ENCODE measurements around the gene ITGA1. TPM values are rescaled to one million over a fixed set of nuclear protein-coding genes. Genes with fewer than 3 reads are reported as not detected.
"Not testable (repeated sequence)": the region's sequence is repeated elsewhere in the genome, so short reads cannot be mapped to it uniquely, and the experiment has no call there.

ITGA1 gene
- total RNA-seq, 1 experiment from 2014 or later, result 20.2 TPM

DNA sequence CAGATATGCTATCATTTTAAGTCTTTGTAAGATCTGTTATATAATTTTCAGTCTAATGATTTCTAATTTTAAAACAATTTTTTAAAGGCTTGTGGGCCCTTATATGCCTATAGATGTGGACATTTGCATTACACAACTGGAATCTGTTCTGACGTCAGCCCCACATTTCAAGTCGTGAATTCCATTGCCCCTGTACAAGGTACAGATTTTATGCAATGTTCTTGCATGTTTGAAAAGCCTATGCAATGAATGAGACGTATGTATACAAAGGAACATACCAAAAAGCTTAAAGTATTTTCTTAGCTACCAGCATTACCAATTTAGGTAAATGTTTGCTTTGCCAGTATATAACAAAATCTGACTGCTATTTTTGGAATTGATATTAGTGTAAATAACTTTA lies 77.2 kb downstream of the ITGA1 start:
- TF ChIP-seq, protein P1, sequence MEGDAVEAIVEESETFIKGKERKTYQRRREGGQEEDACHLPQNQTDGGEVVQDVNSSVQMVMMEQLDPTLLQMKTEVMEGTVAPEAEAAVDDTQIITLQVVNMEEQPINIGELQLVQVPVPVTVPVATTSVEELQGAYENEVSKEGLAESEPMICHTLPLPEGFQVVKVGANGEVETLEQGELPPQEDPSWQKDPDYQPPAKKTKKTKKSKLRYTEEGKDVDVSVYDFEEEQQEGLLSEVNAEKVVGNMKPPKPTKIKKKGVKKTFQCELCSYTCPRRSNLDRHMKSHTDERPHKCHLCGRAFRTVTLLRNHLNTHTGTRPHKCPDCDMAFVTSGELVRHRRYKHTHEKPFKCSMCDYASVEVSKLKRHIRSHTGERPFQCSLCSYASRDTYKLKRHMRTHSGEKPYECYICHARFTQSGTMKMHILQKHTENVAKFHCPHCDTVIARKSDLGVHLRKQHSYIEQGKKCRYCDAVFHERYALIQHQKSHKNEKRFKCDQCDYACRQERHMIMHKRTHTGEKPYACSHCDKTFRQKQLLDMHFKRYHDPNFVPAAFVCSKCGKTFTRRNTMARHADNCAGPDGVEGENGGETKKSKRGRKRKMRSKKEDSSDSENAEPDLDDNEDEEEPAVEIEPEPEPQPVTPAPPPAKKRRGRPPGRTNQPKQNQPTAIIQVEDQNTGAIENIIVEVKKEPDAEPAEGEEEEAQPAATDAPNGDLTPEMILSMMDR (IDR thresholded peaks at IDR 0.05; ENCODE audit: unreplicated experiment), result no peak
- Mint-ChIP-seq H3K4me1 (ENCODE audit: low read depth, unreplicated experiment) (peaks cover 15% of the 10 kb centered on the region), H3K9me3 (ENCODE audit: low read depth, unreplicated experiment) (no peaks in the 10 kb centered on the region), H3K36me3 (ENCODE audit: insufficient read depth, unreplicated experiment) (no peaks in the 10 kb centered on the region), H3K4me3 (ENCODE audit: low read depth, unreplicated experiment) (no peak overlapping the region), H3K27ac (ENCODE audit: unreplicated experiment) (no peak overlapping the region), H3K27me3 (ENCODE audit: unreplicated experiment) (no peaks in the 10 kb centered on the region)
- CTCF ChIA-PET, result no interaction called here
- intact Hi-C loops (cut with micrococcal nuclease; ENCODE audit: unreplicated experiment), result no loop called here
- BruUV-seq (replicated peaks), result no TSS peak
- DNase-seq, result no peak

GRCh38 chr5:52865991-52866390 lies 78.3 kb downstream of the ITGA1 start:
- DNase-seq; BruUV-seq (replicated peaks); H3K9me3 Mint-ChIP-seq (ENCODE audit: low read depth, unreplicated experiment); H3K27me3 Mint-ChIP-seq (ENCODE audit: unreplicated experiment); H3K4me3 Mint-ChIP-seq (ENCODE audit: low read depth, unreplicated experiment); intact Hi-C loops (cut with micrococcal nuclease; ENCODE audit: unreplicated experiment); H3K27ac Mint-ChIP-seq (ENCODE audit: unreplicated experiment); H3K36me3 Mint-ChIP-seq (ENCODE audit: insufficient read depth, unreplicated experiment): not testable (repeated sequence)
- CTCF ChIA-PET, result interaction anchor here (1.3 kb wide), 1 partner anchor 22 kb away, joined by 3 read pairs; no protein-coding TSS in a partner anchor
- H3K4me1 Mint-ChIP-seq (ENCODE audit: low read depth, unreplicated experiment), result peaks cover 15% of the 10 kb centered on the region

DNA sequence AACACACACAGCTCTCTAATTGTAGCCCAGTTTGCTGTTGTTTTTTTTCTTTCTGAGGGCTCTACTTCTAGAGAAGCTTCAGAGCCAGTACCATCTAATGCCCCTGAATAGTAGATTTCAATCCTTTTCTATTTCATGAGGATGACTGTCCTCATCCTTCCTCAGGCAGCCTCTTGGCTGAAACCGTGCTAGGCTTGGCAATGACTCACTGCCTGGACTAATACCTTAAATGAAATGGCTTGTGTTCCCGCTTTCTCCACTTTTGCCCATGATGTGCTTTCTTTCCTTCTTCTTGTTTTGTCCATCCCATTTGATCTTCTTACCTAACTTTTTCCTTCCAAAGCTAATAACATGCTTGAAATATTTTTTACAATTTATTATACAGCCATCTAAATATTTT lies 80.1 kb downstream of the ITGA1 start:
- H3K36me3 Mint-ChIP-seq (ENCODE audit: insufficient read depth, unreplicated experiment), result no peaks in the 10 kb centered on the region
- CTCF ChIA-PET, result no interaction called here
- intact Hi-C loops (cut with micrococcal nuclease; ENCODE audit: unreplicated experiment), result no loop called here

DNA sequence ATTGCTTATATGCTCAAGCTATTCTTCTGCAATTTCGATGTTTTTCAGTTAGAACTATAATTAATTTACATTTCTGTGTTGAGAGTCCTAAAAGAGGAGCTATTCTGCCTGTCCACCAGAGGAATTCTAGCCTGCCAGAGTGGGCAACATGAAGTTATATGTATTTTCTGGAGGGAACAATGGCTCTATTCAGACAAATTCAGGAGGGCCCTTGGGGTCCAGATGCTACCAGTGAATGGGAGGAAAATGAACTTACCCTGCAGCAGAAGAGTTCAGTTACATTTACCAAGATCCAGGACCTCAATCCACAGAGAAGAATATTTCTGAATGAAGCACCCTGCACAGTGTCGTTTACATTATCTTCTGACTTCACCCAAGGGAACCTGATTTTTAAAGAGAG lies 80.7 kb downstream of the ITGA1 start:
- CTCF ChIA-PET, result interaction anchor here (0.7 kb wide), 1 partner anchor 863 kb away, joined by 3 read pairs; no protein-coding TSS in a partner anchor
- no peak overlapping the region for H3K27ac Mint-ChIP-seq (ENCODE audit: unreplicated experiment)
- intact Hi-C loops (cut with micrococcal nuclease; ENCODE audit: unreplicated experiment), result no loop called here
- TF ChIP-seq, protein P1 (IDR thresholded peaks at IDR 0.05; ENCODE audit: unreplicated experiment), result no peak
- no peaks in the 10 kb centered on the region for H3K9me3 Mint-ChIP-seq (ENCODE audit: low read depth, unreplicated experiment)
- no peaks in the 10 kb centered on the region for H3K36me3 Mint-ChIP-seq (ENCODE audit: insufficient read depth, unreplicated experiment)
- no TSS peak for BruUV-seq (replicated peaks)
- H3K4me1 Mint-ChIP-seq (ENCODE audit: low read depth, unreplicated experiment), result peaks cover 12% of the 10 kb centered on the region
- no peaks in the 10 kb centered on the region for H3K27me3 Mint-ChIP-seq (ENCODE audit: unreplicated experiment)
- no peak overlapping the region for H3K4me3 Mint-ChIP-seq (ENCODE audit: low read depth, unreplicated experiment)
- DNase-seq, result no peak

More for the DNA sequence above, 80.1 kb downstream of the ITGA1 start:
- H3K4me3 Mint-ChIP-seq (ENCODE audit: low read depth, unreplicated experiment), result no peak overlapping the region
- DNase-seq, result no peak
- H3K27ac Mint-ChIP-seq (ENCODE audit: unreplicated experiment), result no peak overlapping the region
- peaks cover 15% of the 10 kb centered on the region for H3K4me1 Mint-ChIP-seq (ENCODE audit: low read depth, unreplicated experiment)
- H3K27me3 Mint-ChIP-seq (ENCODE audit: unreplicated experiment), result no peaks in the 10 kb centered on the region
- TF ChIP-seq, protein P1 (IDR thresholded peaks at IDR 0.05; ENCODE audit: unreplicated experiment), result no peak
- no TSS peak for BruUV-seq (replicated peaks)
- H3K9me3 Mint-ChIP-seq (ENCODE audit: low read depth, unreplicated experiment), result no peaks in the 10 kb centered on the region

GRCh38 chr5:52869391-52869790 lies 81.7 kb downstream of the ITGA1 start:
- DNase-seq, result no peak
- intact Hi-C loops (cut with micrococcal nuclease; ENCODE audit: unreplicated experiment), result no loop called here
- no peak overlapping the region for H3K4me3 Mint-ChIP-seq (ENCODE audit: low read depth, unreplicated experiment)
- no peak overlapping the region for H3K27ac Mint-ChIP-seq (ENCODE audit: unreplicated experiment)
- H3K27me3 Mint-ChIP-seq (ENCODE audit: unreplicated experiment), result no peaks in the 10 kb centered on the region
- no TSS peak for BruUV-seq (replicated peaks)
- CTCF ChIA-PET, result interaction anchor here (0.7 kb wide), 1 partner anchor 864 kb away, joined by 3 read pairs; no protein-coding TSS in a partner anchor
- TF ChIP-seq, protein P1 (IDR thresholded peaks at IDR 0.05; ENCODE audit: unreplicated experiment), result no peak
- no peaks in the 10 kb centered on the region for H3K9me3 Mint-ChIP-seq (ENCODE audit: low read depth, unreplicated experiment)
- peaks cover 2% of the 10 kb centered on the region for H3K4me1 Mint-ChIP-seq (ENCODE audit: low read depth, unreplicated experiment)
- no peaks in the 10 kb centered on the region for H3K36me3 Mint-ChIP-seq (ENCODE audit: insufficient read depth, unreplicated experiment)

All from Calu3 (cell line).